Stimulated activated CD8-positive, alpha-beta memory T cell treated with anti-CD3 and anti-CD28 coated beads, Interleukin-15, amount 100 ng/mL, for 4 hours (primary cell): ENCODE measurements around the gene TSNAXIP1.
"Not testable (repeated sequence)": the region's sequence is repeated elsewhere in the genome, so short reads cannot be mapped to it uniquely, and the experiment has no call there.

Experiments used
- DNase-seq, 2 donors: peaks; one replicate each; pipeline ENCODE4 v3.0.0-alpha.2; 2020; ENCODE audit warnings: low read depth in 2 of 2

TSNAXIP1 gene

DNA sequence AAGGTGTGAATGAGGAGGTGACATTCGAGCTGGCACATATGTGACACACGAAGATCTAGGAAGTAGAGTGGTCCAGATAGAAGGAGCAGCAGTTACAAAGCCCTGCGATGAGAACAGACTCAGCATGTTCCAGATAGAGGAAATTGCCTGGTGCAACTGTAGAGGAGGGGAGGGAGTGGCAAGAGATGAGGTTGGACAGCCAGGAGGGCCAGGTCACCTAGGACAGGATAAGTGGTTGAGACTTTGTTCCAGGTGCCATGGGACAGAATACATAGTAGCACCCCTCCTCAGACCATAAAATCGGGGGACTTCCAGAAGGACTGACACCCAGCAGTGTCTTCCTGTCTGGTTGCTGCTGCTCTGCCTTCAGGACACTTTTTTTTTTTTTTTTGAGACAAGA is 51.8 kb downstream of the TSNAXIP1 start:
- DNase-seq: no peak

DNA sequence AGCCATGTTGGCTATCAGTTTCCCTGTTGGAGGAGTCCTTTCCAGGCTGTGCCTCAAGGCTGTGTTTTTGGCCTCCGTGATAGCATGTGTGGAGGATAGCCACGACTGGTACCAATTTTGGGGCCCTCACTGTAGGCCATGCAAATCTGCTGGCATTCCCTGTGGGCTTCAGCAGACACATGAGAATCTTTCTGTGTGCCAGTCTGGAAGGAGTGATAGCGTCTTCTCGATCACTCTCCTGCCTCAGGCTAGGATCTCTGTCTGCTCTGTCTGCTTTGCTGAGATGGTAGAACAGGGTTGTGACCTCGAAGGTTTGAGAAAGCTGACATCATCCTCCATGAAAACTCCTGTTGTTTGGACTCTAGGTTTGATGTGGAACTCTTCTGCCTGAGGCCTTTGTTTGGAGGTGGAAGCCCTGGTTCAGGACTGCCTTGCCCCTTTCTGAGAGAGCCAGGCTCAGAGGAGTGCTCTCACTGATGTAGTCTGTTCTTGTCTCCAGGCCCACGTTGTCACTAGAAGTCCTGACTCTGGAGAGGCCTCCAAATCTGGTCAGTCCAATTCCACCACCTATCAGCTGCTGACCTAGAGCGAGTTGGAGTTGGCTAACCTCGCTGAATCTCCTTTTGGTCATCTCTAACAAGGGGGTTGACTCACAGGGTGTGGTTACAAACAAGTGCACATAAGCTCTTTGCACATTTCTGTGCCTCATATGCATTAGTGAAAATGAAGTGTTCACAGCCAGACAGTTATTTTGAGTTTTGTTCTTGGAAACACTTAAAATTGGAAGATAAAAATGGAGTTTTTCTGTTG is 54.1 kb downstream of the TSNAXIP1 start:
- no peak for DNase-seq

DNA sequence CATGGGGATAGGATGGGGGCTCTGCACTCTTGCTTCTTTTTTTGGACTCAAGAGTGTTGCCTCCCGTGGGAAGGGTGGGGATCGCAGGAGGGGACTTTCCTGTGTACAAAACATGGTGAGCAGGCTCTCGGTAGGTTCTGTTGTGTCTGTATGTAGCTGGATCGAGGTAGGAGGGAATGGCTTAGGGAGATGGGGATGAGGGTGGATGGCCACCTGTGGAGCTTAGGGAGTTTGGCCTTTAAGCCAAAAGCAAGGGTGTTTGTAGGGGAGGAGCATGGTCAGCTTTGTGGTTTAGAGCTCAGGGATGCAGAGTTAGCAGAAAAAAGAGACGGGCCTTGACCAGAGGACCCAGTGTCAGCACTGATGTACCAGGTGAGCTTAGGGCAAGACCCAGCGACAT is 55.2 kb downstream of the TSNAXIP1 start:
- no peak for DNase-seq

- no peak for DNase-seq
Measured at GRCh38 chr16:67862623-67863583, 56.2 kb downstream of the TSNAXIP1 start.

GRCh38 chr16:67864044-67864443 is 57.4 kb downstream of the TSNAXIP1 start:
- not testable (repeated sequence) for DNase-seq

DNA sequence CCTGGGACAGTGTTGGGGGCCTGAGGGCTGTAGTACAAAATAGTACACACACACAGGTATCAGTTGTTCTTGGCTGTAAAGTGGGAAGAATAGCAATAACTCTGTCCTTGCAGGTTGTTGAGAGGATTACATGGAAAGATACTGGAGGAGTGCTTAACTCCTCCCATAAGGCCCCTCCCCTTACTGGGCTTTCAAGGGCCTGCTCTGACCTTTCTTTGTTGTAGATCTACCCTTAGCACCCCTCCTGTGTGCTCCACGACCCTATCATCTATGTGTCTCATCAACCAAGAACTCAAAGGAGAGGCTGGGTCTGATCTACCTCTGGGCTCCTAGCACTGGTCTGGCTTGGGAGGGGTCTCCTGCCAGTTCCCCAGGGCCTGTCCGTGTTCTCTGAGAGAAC is 57.9 kb downstream of the TSNAXIP1 start:
- no peak for DNase-seq

GRCh38 chr16:67865318-67865717 is 58.6 kb downstream of the TSNAXIP1 start:
- DNase-seq: no peak

GRCh38 chr16:67868290-67868689 is 61.6 kb downstream of the TSNAXIP1 start:
- no peak for DNase-seq

DNA sequence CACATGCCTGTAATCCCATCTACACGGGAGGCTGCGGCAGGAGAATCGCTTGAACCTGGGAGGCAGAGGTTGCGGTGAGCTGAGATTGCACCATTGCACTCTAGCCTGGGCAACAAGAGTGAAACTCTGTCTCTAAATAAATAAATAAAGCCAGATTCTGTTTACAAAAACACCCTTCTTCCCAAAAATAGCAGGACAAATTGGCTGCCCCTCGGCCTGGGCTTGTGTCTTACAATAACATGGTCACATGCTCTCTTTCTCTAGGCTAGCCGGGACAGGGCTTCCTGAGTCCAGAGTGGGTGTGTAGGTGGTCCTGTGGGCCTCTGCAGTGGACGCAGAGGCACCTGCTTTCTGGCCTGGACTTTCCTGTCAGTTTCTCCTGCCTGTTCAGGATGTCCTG is 63.0 kb downstream of the TSNAXIP1 start:
- no peak for DNase-seq

GRCh38 chr16:67871256-67871655 is 64.6 kb downstream of the TSNAXIP1 start:
- DNase-seq: no peak

DNA sequence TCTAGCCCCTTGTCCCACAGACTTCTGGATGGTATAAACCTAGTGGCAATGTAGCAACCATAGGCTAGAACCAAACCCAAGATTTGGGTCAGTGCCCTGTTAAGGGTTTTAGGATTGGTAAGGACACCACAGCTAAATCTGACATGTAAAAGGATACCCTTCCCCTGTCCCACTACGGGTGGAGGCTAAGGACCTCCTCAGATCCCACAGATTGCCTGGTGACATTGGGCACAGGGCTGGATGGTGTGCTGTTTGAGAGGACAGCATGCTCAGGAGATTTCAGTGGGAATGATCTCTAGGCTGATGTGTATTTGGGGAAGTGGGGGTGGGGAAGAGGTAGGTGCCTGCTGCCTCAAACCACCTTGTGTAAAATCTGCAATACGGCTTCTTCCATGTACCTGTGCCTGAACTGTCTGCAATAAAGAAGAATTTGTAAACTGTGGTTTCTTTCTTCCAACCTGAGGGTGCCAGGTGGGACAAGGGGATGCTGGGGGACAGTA is 65.5 kb downstream of the TSNAXIP1 start:
- no peak for DNase-seq

GRCh38 chr16:67872631-67873434 is 66.1 kb downstream of the TSNAXIP1 start, which contains the start of gene EDC4:
Gene EDC4 (plus strand): TSS chr16:67873052. CDS start chr16:67873262, 210 bp downstream.
- DNase-seq: peak; percentile 73 to 77

GRCh38 chr16:67873435-67874370 is 67.0 kb downstream of the TSNAXIP1 start:
- DNase-seq: no peak

DNA sequence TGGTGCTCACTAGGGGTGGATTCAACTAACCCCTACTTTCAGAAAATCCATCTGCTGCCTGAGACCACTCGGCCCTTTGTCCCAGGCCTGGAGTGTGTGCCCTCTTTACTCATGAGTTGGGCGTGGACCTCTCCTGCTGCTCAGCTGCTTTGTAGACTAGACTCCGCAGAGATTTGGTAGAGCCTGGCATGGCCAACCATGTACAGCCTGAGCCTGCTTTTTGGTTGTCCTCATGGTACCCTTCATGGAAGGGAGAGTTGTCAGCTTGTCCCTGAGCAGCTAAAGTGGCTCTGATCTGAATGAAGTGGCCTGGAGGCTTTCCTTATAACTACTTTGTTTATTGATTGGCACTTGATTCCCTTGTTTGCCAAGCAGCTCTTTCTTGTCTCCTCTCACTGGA is 67.7 kb downstream of the TSNAXIP1 start:
- no peak for DNase-seq

DNA sequence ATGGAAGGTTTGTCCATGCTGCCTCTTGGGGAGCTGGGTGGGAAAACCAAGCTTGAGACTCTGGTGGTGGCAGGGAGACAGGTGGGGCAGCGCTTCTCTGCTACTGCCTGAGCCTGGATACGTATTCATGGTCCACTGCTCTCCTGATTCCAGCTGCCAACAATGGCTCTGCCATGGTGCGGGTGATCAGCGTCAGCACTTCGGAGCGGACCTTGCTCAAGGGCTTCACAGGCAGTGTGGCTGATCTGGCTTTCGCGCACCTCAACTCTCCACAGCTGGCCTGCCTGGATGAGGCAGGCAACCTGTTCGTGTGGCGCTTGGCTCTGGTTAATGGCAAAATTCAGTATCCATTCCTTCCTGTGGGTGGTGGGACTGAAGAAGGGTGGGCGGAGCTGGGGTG is 70.4 kb downstream of the TSNAXIP1 start:
- DNase-seq: no peak
